ENCODE results near the gene SIGLEC7. TPM values are rescaled to one million over a fixed set of nuclear protein-coding genes. Genes with fewer than 3 reads are reported as not detected.

The SIGLEC7 gene
- polyA plus RNA-seq, 1 of the 3 experiments (the other 2 are of a cell fraction): not detected

DNA sequence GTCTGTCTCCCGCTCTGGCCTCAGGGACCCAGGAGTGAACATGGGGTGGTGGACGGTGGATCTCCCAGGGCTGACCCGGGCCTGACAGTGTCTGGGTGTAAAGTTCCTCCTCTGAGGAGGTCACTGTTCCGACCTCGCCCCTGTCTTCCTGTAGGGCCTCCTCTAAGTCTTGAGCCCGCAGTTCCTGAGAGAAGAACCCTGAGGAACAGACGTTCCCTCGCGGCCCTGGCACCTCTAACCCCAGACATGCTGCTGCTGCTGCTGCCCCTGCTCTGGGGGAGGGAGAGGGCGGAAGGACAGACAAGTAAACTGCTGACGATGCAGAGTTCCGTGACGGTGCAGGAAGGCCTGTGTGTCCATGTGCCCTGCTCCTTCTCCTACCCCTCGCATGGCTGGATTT is 17.4 kb upstream of the SIGLEC7 start, which contains the start of gene SIGLEC9:
TSS of gene SIGLEC9 (plus strand) at position 178 of the 400 bp plus-strand sequence. CDS start at position 247, 69 bp downstream.
- ChIA-PET POLR2A (no interaction called here), CTCF (no interaction called here)
- no peak within 1 kb of the TSS for H2AFZ ChIP-seq (ENCODE audit: low read depth)
- H3F3A ChIP-seq (replicated peaks; ENCODE audit: insufficient read depth): no peaks in the 10 kb centered on the region
- no peaks in the 10 kb centered on the region for H3K4me1 ChIP-seq (ENCODE audit: control insufficient read depth in 1 of 2, insufficient read depth in 2 of 2, low read depth in 1 of 2, low read length in 1 of 2)
- no peak for TF ChIP-seq TEAD4 (IDR thresholded peaks at IDR 0.05; ENCODE audit: borderline replicate concordance, insufficient read depth)
- TF ChIP-seq, protein P1, sequence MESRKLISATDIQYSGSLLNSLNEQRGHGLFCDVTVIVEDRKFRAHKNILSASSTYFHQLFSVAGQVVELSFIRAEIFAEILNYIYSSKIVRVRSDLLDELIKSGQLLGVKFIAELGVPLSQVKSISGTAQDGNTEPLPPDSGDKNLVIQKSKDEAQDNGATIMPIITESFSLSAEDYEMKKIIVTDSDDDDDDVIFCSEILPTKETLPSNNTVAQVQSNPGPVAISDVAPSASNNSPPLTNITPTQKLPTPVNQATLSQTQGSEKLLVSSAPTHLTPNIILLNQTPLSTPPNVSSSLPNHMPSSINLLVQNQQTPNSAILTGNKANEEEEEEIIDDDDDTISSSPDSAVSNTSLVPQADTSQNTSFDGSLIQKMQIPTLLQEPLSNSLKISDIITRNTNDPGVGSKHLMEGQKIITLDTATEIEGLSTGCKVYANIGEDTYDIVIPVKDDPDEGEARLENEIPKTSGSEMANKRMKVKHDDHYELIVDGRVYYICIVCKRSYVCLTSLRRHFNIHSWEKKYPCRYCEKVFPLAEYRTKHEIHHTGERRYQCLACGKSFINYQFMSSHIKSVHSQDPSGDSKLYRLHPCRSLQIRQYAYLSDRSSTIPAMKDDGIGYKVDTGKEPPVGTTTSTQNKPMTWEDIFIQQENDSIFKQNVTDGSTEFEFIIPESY (IDR thresholded peaks at IDR 0.05; ENCODE audit: borderline replicate concordance, low read depth): no peak
- no peak for TF ChIP-seq NFIC (IDR thresholded peaks at IDR 0.05; ENCODE audit: borderline replicate concordance)
- TF ChIP-seq EZH2phosphoT487 (IDR thresholded peaks at IDR 0.05; ENCODE audit: borderline replicate concordance, low read depth): no peak
- no peak for TF ChIP-seq GABPA (IDR thresholded peaks at IDR 0.05; ENCODE audit: low read depth)
- no peaks in the 10 kb centered on the region for H3K79me2 ChIP-seq (ENCODE audit: insufficient read depth)
- H3K36me3 ChIP-seq (replicated peaks in 1 of 2; ENCODE audit: control insufficient read depth in 1 of 2, insufficient read depth in 2 of 2, low read length in 1 of 2): no peaks in the 10 kb centered on the region
- H3K27ac ChIP-seq (ENCODE audit: low read depth in 2 of 2, low read length in 1 of 2): no peak within 1 kb of the TSS
- no peak for DNase-seq
- no peaks in the 10 kb centered on the region for H4K20me1 ChIP-seq (ENCODE audit: insufficient read depth)
- no peak within 1 kb of the TSS for H3K4me3 ChIP-seq (ENCODE audit: low read depth in 2 of 2, low read length in 1 of 2)
- no peaks in the 10 kb centered on the region for H3K9me3 ChIP-seq
- no peak within 1 kb of the TSS for H3K9ac ChIP-seq
- no peak within 1 kb of the TSS for H3K4me2 ChIP-seq
- 39% methylated on average over 11 of the region's 14 CpGs for WGBS (ENCODE audit: low lambda C conversion rate)
- H3K9me2 ChIP-seq: no peaks in the 10 kb centered on the region
- peaks cover 72% of the 10 kb centered on the region for H3K27me3 ChIP-seq (ENCODE audit: insufficient read depth)

DNA sequence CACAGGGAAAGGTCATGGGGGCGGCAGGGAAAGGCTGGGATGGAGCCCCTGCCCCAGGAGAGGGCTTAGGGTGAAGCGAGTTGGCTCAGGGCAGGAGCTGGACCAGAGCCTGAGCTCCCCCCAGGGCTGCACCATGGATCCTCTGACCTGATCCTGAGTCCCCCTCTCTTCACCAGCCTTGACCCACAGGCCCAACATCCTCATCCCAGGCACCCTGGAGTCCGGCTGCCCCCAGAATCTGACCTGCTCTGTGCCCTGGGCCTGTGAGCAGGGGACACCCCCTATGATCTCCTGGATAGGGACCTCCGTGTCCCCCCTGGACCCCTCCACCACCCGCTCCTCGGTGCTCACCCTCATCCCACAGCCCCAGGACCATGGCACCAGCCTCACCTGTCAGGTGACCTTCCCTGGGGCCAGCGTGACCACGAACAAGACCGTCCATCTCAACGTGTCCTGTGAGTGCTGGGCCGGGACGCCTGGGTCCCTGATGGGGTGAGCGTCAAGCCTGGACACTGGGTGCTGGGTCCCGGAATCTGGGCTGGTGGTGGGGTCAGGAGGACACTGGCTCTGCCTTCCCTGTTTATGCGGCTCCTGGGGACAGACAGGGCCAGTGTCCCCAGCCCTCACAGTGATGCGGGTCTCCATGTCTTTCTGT is 16.6 kb upstream of the SIGLEC7 start:
- Histone ChIP-seq H3K27me3 (ENCODE audit: insufficient read depth) (peaks cover 80% of the 10 kb centered on the region), H3K27ac (ENCODE audit: low read depth in 2 of 2, low read length in 1 of 2) (no peak overlapping the region), H3F3A (replicated peaks; ENCODE audit: insufficient read depth) (no peaks in the 10 kb centered on the region), H3K4me3 (ENCODE audit: low read depth in 2 of 2, low read length in 1 of 2) (no peak overlapping the region), H3K79me2 (ENCODE audit: insufficient read depth) (no peaks in the 10 kb centered on the region), H3K4me1 (ENCODE audit: control insufficient read depth in 1 of 2, insufficient read depth in 2 of 2, low read depth in 1 of 2, low read length in 1 of 2) (no peaks in the 10 kb centered on the region), H3K9me2 (no peaks in the 10 kb centered on the region), H3K9ac (no peak overlapping the region), H3K9me3 (no peaks in the 10 kb centered on the region), H2AFZ (ENCODE audit: low read depth) (no peak overlapping the region), H3K36me3 (replicated peaks in 1 of 2; ENCODE audit: control insufficient read depth in 1 of 2, insufficient read depth in 2 of 2, low read length in 1 of 2) (no peaks in the 10 kb centered on the region), H4K20me1 (ENCODE audit: insufficient read depth) (no peaks in the 10 kb centered on the region), H3K4me2 (no peak overlapping the region)
- no peak for DNase-seq
- ChIA-PET POLR2A (no interaction called here), CTCF (no interaction called here)
- 12% methylated on average over 11 of the region's 16 CpGs for WGBS (ENCODE audit: low lambda C conversion rate)
- TF ChIP-seq, protein P2, sequence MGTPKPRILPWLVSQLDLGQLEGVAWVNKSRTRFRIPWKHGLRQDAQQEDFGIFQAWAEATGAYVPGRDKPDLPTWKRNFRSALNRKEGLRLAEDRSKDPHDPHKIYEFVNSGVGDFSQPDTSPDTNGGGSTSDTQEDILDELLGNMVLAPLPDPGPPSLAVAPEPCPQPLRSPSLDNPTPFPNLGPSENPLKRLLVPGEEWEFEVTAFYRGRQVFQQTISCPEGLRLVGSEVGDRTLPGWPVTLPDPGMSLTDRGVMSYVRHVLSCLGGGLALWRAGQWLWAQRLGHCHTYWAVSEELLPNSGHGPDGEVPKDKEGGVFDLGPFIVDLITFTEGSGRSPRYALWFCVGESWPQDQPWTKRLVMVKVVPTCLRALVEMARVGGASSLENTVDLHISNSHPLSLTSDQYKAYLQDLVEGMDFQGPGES (IDR thresholded peaks at IDR 0.05; ENCODE audit: low read depth, low read length): no peak
- TF ChIP-seq EZH2phosphoT487 (IDR thresholded peaks at IDR 0.05; ENCODE audit: borderline replicate concordance, low read depth): no peak
- TF ChIP-seq, protein P1 (IDR thresholded peaks at IDR 0.05; ENCODE audit: borderline replicate concordance, low read depth): no peak
- no peak for TF ChIP-seq EP300 (IDR thresholded peaks at IDR 0.05; ENCODE audit: borderline replicate concordance in 1 of 2, low read depth in 1 of 2, low read length in 1 of 2)
- TF ChIP-seq RCOR1 (IDR thresholded peaks at IDR 0.05; ENCODE audit: low read length): no peak
- TF ChIP-seq RFX5 (IDR thresholded peaks at IDR 0.05; ENCODE audit: low read length): no peak
- TF ChIP-seq, protein P3, sequence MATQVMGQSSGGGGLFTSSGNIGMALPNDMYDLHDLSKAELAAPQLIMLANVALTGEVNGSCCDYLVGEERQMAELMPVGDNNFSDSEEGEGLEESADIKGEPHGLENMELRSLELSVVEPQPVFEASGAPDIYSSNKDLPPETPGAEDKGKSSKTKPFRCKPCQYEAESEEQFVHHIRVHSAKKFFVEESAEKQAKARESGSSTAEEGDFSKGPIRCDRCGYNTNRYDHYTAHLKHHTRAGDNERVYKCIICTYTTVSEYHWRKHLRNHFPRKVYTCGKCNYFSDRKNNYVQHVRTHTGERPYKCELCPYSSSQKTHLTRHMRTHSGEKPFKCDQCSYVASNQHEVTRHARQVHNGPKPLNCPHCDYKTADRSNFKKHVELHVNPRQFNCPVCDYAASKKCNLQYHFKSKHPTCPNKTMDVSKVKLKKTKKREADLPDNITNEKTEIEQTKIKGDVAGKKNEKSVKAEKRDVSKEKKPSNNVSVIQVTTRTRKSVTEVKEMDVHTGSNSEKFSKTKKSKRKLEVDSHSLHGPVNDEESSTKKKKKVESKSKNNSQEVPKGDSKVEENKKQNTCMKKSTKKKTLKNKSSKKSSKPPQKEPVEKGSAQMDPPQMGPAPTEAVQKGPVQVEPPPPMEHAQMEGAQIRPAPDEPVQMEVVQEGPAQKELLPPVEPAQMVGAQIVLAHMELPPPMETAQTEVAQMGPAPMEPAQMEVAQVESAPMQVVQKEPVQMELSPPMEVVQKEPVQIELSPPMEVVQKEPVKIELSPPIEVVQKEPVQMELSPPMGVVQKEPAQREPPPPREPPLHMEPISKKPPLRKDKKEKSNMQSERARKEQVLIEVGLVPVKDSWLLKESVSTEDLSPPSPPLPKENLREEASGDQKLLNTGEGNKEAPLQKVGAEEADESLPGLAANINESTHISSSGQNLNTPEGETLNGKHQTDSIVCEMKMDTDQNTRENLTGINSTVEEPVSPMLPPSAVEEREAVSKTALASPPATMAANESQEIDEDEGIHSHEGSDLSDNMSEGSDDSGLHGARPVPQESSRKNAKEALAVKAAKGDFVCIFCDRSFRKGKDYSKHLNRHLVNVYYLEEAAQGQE (IDR thresholded peaks at IDR 0.05; ENCODE audit: low read depth, low read length): no peak
- TF ChIP-seq, protein P4, sequence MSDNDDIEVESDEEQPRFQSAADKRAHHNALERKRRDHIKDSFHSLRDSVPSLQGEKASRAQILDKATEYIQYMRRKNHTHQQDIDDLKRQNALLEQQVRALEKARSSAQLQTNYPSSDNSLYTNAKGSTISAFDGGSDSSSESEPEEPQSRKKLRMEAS (IDR thresholded peaks at IDR 0.05; ENCODE audit: low read depth): no peak
- TF ChIP-seq YY1 (IDR thresholded peaks at IDR 0.05; ENCODE audit: low read depth): no peak
- no peak for TF ChIP-seq TEAD4 (IDR thresholded peaks at IDR 0.05; ENCODE audit: borderline replicate concordance, insufficient read depth)
- TF ChIP-seq FOXJ3 (CRISPR knock-in tag; IDR thresholded peaks at IDR 0.05): no peak
- TF ChIP-seq, protein P5, sequence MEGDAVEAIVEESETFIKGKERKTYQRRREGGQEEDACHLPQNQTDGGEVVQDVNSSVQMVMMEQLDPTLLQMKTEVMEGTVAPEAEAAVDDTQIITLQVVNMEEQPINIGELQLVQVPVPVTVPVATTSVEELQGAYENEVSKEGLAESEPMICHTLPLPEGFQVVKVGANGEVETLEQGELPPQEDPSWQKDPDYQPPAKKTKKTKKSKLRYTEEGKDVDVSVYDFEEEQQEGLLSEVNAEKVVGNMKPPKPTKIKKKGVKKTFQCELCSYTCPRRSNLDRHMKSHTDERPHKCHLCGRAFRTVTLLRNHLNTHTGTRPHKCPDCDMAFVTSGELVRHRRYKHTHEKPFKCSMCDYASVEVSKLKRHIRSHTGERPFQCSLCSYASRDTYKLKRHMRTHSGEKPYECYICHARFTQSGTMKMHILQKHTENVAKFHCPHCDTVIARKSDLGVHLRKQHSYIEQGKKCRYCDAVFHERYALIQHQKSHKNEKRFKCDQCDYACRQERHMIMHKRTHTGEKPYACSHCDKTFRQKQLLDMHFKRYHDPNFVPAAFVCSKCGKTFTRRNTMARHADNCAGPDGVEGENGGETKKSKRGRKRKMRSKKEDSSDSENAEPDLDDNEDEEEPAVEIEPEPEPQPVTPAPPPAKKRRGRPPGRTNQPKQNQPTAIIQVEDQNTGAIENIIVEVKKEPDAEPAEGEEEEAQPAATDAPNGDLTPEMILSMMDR (IDR thresholded peaks at IDR 0.05): no peak

All from SK-N-SH (cell line).